IPS-18a (cell line): Measurements from ENCODE around the gene PRKCZ.

Experiments
- H3K27ac ChIP-seq: one replicate; pipeline ENCODE4 v1.5.1; 2013; ENCODE audit warnings: low read length
- H3K27me3 ChIP-seq: one replicate; pipeline ENCODE4 v1.6.1; 2013; ENCODE audit warnings: mild to moderate bottlenecking, low read length; ENCODE audit not compliant: control insufficient read depth, insufficient read depth
- H3K36me3 ChIP-seq: one replicate; pipeline ENCODE4 v1.6.1; 2013; ENCODE audit warnings: low read depth, low read length; ENCODE audit not compliant: control insufficient read depth
- H3K4me1 ChIP-seq: one replicate; pipeline ENCODE4 v1.6.1; 2013; ENCODE audit warnings: low read depth, low read length; ENCODE audit not compliant: control insufficient read depth
- H3K4me3 ChIP-seq: one replicate; pipeline ENCODE4 v1.5.1; 2013; ENCODE audit warnings: low read length
- H3K9ac ChIP-seq: one replicate; pipeline ENCODE4 v1.6.1; 2013; ENCODE audit warnings: mild to moderate bottlenecking, low read length, moderate library complexity
- H3K9me3 ChIP-seq: one replicate; pipeline ENCODE4 v1.6.1; 2013; ENCODE audit warnings: low read depth, low read length; ENCODE audit not compliant: control insufficient read depth

The PRKCZ gene

DNA sequence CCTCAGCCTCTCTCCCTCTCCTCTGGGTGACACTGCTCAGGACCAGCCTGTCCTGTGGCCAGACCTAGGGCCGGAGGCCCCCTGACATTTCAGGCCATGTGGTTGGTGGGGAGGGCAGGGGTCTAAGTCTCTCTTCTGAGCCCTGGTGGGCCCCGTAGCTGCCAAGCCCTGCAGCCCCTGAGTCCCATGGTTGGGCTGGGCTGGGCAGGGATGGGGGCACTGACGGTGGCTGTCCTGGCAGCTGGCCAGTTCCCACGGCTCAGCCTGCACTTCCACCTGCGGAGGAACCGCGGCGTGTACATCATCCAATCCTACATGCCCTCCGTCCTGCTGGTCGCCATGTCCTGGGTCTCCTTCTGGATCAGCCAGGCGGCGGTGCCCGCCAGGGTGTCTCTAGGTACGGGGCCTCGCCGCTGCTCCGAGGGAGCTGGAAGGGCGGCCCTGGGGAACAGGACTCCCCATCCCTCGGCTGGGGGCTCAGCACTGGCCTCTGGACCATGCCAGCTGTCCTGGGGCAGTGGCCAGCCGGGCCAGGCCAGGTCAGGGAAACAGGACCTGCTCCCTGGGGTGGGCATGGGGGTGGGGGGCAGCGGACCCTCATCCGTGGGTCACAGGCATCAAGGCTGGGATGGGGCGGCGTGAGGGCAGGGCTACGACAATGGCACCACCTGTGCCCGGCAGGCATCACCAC is 21.2 kb upstream of the PRKCZ start:
- Histone ChIP-seq H3K27me3 (no peaks in the 10 kb centered on the region), H3K36me3 (no peaks in the 10 kb centered on the region), H3K27ac (no peak overlapping the region), H3K4me3 (no peak overlapping the region), H3K9me3 (no peaks in the 10 kb centered on the region), H3K9ac (no peak overlapping the region), H3K4me1 (no peaks in the 10 kb centered on the region)

GRCh38 chr1:2029561-2029960 is 20.6 kb upstream of the PRKCZ start:
- H3K9ac ChIP-seq = no peak overlapping the region
- no peaks in the 10 kb centered on the region for H3K27me3 ChIP-seq
- no peaks in the 10 kb centered on the region for H3K4me1 ChIP-seq
- H3K36me3 ChIP-seq = no peaks in the 10 kb centered on the region
- H3K4me3 ChIP-seq = no peak overlapping the region
- H3K9me3 ChIP-seq = no peaks in the 10 kb centered on the region
- H3K27ac ChIP-seq = no peak overlapping the region

DNA sequence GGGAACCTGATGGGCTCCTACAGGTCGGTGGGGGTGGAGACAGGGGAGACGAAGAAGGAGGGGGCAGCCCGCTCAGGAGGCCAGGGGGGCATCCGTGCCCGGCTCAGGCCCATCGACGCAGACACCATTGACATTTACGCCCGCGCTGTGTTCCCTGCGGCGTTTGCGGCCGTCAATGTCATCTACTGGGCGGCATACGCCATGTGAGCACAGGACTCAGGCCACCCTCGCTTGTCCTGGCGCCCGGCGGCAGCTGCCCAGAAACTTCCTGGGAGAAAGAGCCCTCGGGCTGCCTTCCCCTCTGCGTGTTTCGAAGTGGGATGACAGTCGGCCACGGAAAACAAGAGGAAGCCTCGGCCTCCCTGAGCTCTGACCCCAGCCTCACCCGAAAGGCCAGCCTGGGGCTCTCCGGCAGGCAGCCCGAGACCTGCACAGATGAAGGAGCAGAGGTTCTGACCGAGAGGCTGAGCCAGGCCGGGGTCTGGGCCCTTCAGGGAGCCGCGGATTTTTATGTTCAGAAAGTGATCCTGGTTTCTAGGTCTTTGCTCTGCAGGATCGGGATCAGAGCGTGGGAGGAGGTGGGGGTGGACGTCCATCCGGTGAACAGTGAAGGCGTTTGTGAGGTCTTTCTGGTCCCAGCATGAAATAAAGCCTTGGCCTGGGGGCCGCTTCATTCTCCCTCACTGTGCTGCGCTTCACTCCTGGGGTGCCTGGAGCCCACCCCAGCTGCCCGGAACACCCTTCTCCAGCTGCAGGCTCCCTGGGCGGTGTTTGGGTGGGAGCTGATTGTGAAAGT is 19.9 kb upstream of the PRKCZ start:
- H3K4me3 ChIP-seq = no peak overlapping the region
- no peaks in the 10 kb centered on the region for H3K27me3 ChIP-seq

DNA sequence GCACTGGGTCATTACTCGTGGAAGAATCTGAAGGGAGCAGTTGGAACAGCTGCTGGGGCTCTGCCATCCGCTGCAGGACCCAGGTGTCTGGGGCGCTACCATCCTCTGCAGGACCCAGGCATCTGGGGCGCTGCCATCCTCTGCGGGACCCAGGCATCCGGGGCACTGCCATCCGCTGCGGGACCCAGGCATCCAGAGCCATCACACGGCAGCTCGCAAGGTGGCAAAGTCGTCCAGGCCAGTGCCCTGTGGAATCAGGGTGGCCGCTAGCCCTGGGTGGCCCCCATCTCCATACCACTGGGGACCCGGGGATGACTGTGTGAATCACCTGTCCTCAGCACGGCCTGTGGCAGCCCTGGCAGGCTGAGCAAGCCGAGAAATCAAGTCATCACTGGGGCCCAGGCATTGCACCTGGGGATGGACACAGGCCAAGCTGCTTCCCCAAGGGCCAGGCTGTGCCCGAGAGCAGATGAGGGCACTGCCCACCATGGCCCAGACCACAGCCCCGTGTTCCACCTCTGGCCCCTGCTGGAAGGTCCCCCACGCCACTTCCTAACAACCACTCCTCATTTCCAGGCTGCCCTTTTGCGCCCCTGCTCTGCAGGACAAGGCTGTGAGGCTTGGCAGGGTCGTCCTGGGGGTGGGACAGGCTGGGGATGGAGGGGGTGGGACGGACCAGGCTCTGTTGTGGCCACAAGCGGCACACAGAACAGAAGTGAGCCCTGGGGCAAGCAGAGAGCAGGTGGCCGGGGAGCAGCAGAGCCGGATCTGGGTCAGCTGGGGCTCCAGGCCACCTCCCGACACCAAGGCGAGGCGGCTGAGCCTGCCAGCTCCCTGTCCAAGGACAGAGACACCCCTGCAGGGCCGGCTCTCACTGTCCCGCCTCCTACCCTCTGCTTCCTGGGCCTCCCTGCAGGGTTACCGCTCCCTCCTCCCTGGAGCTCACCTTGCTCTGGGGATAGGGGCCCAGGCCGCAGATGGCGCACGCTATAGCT is 18.4 kb upstream of the PRKCZ start:
- Histone ChIP-seq H3K27ac (no peak overlapping the region), H3K4me1 (no peaks in the 10 kb centered on the region), H3K9ac (no peak overlapping the region), H3K36me3 (no peaks in the 10 kb centered on the region), H3K4me3 (no peak overlapping the region), H3K9me3 (no peaks in the 10 kb centered on the region), H3K27me3 (no peaks in the 10 kb centered on the region)

More for the DNA sequence above, 19.9 kb upstream of the PRKCZ start:
- no peaks in the 10 kb centered on the region for H3K4me1 ChIP-seq
- H3K9me3 ChIP-seq = no peaks in the 10 kb centered on the region
- no peak overlapping the region for H3K9ac ChIP-seq
- no peak overlapping the region for H3K27ac ChIP-seq
- H3K36me3 ChIP-seq = no peaks in the 10 kb centered on the region

- no peak overlapping the region for H3K27ac ChIP-seq
- H3K27me3 ChIP-seq = no peaks in the 10 kb centered on the region
- no peaks in the 10 kb centered on the region for H3K4me1 ChIP-seq
- no peak overlapping the region for H3K9ac ChIP-seq
- H3K36me3 ChIP-seq = no peaks in the 10 kb centered on the region
- H3K9me3 ChIP-seq = no peaks in the 10 kb centered on the region
- no peak overlapping the region for H3K4me3 ChIP-seq
Measured at GRCh38 chr1:2032737-2033136, 17.5 kb upstream of the PRKCZ start.

- no peaks in the 10 kb centered on the region for H3K27me3 ChIP-seq
- no peak overlapping the region for H3K27ac ChIP-seq
- H3K9ac ChIP-seq = no peak overlapping the region
- no peaks in the 10 kb centered on the region for H3K4me1 ChIP-seq
- no peak overlapping the region for H3K4me3 ChIP-seq
- no peaks in the 10 kb centered on the region for H3K36me3 ChIP-seq
- no peaks in the 10 kb centered on the region for H3K9me3 ChIP-seq
Measured at GRCh38 chr1:2033165-2033564, 17.0 kb upstream of the PRKCZ start.

GRCh38 chr1:2036287-2036686 is 13.9 kb upstream of the PRKCZ start:
- Histone ChIP-seq H3K4me1 (no peaks in the 10 kb centered on the region), H3K36me3 (no peaks in the 10 kb centered on the region), H3K9ac (no peak overlapping the region), H3K4me3 (no peak overlapping the region), H3K27me3 (no peaks in the 10 kb centered on the region), H3K27ac (no peak overlapping the region), H3K9me3 (no peaks in the 10 kb centered on the region)

DNA sequence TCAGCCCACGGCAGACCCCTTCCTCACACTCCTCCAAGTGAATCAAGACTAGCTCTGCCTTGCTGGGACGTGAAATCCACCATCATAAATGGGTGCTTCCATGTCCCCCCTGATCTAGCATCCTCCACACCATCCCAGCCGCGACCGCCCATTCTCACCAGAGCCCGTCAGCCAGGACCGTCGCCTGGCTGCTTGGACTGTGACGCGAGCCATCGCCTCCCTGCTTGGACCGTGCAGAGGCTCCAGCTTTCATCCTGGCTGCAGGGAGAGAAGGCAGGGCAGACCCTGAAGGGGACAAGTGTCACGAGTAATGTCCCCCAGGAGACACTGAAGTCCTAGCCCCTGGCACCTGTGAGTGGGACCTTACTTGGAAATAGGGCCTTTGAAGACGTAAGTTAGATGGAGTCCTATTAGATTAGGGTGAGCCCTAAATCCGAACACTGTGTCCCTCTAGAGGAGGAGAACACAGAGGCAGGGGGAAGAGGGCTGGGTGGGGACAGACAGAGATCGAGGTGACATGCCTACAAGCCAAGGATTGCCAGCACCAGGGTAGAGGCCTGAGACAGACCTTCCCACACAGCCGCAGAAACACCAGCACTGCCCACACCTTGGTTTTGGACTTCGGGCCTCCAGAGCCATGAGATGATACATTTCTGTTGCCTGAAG is 12.8 kb upstream of the PRKCZ start:
- Histone ChIP-seq H3K27me3 (no peaks in the 10 kb centered on the region), H3K27ac (no peak overlapping the region), H3K9me3 (no peaks in the 10 kb centered on the region), H3K9ac (no peak overlapping the region), H3K36me3 (no peaks in the 10 kb centered on the region), H3K4me3 (no peak overlapping the region), H3K4me1 (no peaks in the 10 kb centered on the region)

DNA sequence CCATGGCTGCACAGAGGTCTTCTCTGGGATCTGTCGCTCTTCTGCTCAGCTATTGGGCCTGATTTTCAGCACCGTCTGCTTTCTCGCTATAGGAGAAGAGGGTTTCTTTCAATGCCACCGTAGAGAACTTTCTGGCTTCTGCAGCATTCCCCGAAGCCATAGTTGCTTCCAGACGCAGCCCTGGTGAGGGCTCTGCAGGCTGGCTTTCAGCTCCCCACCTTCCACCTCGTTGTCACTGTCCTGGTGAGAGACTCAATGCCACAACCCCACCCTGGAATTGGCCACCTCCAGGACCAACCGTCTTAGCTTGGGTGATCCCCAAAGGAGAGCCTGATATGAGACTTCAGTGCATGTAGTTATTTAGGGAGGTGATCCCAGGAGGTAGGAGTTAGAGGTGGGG is 12.0 kb upstream of the PRKCZ start:
- no peaks in the 10 kb centered on the region for H3K4me1 ChIP-seq
- H3K36me3 ChIP-seq = no peaks in the 10 kb centered on the region
- no peaks in the 10 kb centered on the region for H3K27me3 ChIP-seq
- H3K27ac ChIP-seq = no peak overlapping the region
- no peak overlapping the region for H3K9ac ChIP-seq
- H3K9me3 ChIP-seq = no peaks in the 10 kb centered on the region
- H3K4me3 ChIP-seq = no peak overlapping the region

- Histone ChIP-seq H3K9me3 (no peaks in the 10 kb centered on the region), H3K27me3 (no peaks in the 10 kb centered on the region), H3K27ac (no peak overlapping the region), H3K36me3 (no peaks in the 10 kb centered on the region), H3K4me3 (no peak overlapping the region), H3K9ac (no peak overlapping the region), H3K4me1 (no peaks in the 10 kb centered on the region)
Measured at GRCh38 chr1:2039251-2039650, 11.0 kb upstream of the PRKCZ start.

DNA sequence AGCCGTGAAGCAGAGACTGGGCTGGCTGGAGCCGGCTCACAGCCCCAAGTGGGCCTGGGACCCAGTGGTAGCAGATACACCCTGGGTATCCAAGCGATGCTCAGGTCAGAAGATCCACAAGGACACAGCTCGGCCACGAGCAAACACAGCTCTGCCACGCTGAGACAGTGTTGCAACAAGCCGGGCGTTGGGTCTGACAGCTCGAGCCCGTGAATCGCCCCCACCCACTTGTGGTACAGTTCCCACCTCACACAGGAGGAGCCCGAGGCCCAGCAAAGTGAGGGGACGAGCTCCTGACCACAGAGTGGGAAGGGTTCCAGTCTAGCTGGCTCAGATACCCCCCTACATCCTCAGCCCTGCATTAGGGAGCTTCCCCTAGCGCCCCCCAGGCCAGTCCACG is 8.9 kb upstream of the PRKCZ start:
- Histone ChIP-seq H3K4me1 (no peaks in the 10 kb centered on the region), H3K27ac (no peak overlapping the region), H3K36me3 (no peaks in the 10 kb centered on the region), H3K9ac (no peak overlapping the region), H3K4me3 (no peak overlapping the region), H3K27me3 (peaks cover 12% of the 10 kb centered on the region), H3K9me3 (no peaks in the 10 kb centered on the region)
